NCI-H82 treated with DMSO at 0.1 percent for 48 hours (cell line): ENCODE measurements around the gene HMCN1.
"Not testable (repeated sequence)": the region's sequence is repeated elsewhere in the genome, so short reads cannot be mapped to it uniquely, and the experiment has no call there.

Experiments used
- DNase-seq: peaks from one replicate; lab custom pipeline; 2025; ENCODE audit not compliant: unreplicated experiment; lab: John Stamatoyannopoulos, UW

The HMCN1 gene

DNA sequence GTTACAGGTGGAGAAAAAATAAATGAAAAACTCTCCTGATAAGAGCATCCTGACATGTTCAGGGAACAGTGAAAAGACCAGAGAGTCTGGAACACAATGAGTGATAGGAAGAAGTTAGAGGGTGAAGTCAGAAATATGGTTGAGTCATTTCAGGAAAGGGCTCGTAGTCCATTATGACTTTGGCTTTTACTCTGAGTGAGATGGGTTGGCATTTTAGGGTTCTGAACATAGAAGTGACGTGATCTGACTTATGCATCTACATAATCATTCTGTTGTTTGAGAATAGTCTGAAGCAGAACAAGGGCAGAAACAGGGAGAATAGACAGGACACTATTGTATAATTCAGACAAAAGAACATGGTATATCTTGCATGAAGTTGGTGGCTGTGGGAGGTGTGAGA, 5.8 kb downstream of the HMCN1 start:
- no peak for DNase-seq

DNA sequence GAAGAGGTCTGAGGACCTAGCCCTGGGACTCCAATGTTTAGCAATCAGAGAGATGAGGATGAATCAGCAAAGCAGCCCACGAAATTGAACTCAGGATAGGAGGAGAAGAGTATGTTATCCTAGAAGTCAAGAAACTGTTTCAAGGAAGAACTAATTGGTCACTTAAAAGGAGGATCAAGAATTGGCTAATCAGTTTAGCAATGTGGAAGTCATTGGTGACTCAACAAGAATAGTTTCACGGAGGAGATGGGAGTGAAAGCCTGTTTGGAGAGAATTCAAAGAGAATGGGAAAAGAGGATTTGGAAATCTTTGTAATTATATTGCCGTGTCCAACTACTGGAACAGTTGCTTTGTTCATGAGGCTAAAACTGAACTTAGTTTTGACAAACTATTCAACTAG, 7.4 kb downstream of the HMCN1 start:
- DNase-seq = no peak

DNA sequence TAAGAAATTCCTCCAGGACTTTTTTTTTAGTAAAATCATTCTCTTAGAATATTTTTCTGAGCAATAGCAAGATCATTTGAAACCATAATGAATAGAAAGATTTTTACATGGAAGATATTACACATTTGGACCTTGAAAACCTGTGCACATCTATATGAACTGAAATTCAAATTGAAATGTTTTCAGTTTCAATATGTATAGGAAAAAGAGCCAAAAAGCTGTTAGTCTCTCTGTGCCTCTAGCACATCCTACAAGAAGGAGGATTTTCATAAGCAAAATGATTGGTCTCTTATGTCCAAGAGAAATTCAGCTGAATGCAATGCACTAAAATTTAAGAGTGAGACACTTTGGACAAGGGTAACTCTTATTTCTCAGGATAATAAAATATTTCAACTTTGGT, 8.2 kb downstream of the HMCN1 start:
- no peak for DNase-seq

DNA sequence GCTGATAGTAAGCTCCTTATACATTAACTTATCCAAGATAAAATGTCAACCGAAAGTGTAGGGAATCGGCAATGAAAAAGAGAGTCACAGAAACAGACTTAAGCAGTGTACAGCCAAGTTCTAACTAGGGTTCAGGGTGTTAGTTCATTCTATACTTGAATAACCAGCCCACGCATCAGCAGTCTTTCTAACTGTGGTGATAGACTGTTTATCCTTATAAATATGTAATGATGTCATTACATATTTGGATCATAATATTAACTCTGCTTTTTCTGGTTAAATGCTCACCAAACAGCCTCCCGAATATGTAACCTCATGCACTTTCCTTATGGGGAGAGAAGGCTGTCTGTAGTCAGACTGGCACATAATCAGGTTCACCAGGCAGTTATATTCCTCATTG, 11.0 kb downstream of the HMCN1 start:
- no peak for DNase-seq

DNA sequence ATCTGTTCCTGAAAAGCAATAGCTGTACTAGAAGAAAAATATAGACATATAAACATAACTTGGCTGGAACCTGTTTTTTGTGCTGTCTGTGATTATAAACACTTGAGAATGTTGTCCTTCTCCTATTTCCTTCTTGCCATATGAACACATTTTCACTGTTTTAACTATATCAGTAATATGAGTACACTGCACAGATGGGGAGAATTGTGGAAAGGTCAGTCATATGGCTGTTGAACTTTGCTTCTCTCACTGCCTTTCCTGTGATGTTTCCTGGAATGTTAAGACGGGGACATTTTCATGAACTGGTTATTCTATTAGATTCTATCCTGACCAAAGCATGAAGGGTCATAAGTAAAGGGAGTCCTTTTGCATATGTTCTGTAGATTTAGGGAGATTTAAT, 24.9 kb downstream of the HMCN1 start:
- DNase-seq = no peak

DNA sequence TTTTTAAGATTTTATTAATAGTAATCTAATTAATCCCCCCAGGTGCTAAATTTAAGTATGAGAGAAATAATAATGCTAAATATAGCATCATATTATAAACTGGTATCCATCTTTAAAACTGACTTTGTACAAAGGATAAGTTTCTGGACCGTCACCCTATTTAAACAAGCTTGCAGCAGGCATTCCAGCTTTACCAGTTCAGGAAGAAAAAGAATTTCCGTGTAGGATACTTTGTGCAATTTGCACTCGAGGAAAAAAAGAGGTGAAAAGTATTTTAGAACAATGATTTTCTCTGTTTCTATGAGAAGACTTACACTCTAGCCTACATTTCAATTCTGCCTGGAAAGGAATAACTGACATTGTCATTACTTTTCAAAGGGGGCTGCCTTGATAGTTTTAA, 27.6 kb downstream of the HMCN1 start:
- DNase-seq = no peak

DNA sequence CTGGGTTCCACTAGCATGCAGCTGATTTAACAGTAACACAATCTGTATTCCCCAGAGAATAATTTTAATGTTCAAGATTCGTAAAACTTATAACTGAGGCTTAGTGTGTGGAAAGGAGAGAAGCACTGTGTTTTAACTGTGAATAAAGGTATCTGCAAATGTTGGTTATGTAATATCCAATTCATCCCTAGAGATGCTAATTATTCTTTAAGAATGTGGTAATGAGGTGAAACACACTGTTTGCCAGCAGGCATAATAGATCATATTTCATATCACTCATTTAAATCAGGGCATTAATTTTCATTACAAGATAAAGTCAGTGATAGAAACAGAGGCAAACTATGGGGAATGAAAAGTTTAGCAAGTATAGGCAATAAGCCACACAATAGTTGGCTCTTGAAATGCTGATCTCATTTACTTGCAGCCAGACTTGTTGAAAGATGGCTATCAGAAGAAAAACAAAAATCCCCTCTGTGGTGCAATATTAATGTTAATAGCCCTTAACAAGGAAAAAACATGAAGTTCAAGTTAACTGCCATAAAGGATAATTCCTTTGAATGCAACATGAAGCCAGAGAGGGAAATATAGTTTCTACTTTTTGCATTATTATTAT, 33.4 kb downstream of the HMCN1 start:
- no peak for DNase-seq

DNA sequence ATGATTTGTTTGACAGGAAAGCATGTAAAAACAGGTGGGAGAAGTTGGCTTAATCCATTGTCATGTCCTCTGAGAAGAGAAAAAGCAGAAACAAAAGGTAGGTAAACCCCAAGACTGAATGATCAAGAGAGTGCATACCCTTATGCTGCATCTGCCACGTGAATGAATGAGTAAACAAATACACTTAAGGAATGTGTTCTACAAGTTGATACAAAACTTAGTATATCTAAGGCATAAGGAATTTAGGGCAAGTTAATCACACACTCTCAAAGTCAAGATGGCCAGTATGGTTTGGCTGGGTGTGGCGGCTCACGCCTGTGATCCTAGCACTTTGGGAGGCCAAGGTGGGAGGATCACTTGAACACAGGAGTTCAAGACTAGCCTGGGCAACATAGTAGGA, 34.2 kb downstream of the HMCN1 start:
- no peak for DNase-seq

DNA sequence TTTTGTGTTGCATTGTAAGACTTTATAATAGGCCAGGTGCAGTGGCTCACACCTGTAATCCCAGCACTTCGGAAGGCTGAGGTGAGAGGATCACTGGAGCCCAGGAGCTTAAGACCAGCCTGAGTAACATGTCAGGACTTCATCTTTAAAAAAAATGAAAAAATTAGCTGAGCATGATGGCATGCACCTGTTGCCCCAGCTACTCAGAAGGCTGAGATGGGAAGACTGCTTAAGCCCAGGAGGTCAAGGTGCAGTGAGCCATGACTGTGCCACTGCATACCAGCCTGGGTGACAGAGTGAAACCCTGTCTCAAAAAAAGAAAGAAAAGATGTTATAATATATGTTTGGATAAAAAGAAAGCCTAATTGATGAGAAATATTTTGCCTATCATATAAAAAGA, 34.9 kb downstream of the HMCN1 start:
- DNase-seq = no peak

DNA sequence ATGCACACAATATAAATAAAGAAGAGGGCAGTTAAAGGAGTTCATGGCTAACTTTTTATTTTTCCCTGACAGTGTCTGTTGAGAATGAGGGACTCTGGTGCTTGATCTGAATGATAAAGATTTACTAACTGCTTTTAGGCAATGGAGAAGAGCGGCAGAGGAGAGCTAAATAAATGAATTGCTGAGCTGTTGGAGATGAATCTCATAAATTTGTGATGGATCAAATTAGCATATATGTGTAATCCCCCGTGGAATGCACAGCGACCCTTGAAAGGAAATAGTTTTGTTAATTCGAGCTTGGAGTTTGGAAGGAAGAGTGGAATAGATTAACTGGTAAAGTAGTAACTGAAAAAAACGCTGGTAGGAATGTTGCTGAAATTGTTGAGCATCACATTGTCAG, 40.2 kb downstream of the HMCN1 start:
- DNase-seq = no peak

DNA sequence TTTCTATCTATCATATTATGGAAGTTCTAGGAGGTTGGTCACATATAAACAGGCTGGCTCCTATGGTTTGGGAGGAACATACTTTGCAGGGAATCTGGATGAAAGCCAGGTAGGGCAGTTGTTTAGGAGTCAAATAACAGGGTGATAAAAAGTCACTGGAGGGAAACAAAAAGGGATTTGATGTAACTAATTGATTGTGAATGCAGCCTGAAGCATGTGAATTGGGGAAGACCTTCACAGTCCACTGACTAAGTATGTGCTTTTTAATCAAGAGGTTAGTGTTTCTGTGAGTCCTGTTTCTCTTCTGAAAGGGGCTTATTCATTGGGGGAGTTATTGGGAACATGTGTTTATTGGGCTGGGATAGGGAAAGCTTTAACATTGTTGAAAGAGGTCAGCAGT, 41.3 kb downstream of the HMCN1 start:
- DNase-seq = no peak

DNA sequence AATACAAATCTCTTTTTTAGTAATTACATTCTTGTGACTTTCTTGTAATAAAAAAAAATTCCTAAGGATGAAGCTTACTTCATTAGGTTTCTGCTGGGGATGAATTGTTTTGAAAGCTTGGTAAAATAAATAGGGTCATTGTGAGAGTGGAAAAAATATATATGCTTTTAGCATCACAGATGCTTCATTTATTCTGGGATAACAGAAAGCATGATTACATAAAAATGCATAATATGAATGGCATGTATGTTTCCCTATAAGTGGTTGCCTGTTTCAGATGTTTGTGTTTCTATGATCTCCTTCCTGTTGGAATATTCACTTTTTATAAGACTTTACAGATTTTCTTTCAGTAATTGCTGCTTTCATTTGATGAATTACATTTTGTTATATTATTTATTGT, 42.3 kb downstream of the HMCN1 start:
- DNase-seq = no peak

DNA sequence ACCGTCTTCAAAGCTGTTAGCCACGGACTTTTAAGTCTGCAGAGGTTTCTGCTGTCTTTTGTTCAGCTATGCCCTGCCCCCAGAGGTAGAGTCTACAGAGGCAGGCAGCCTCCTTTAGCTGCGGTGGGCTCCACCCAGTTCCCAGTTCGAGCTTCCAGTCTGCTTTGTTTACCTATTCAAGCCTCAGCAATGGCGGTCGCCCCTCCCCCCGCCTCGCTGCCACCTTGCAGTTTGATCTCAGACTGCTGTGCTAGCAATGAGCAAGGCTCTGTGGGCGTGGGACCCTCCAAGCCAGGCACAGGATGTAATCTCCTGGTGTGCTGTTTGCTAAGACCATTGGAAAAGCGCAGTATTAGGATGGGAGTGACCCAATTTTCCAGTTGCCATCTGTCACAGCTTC, 49.7 kb downstream of the HMCN1 start:
- DNase-seq = not testable (repeated sequence)

DNA sequence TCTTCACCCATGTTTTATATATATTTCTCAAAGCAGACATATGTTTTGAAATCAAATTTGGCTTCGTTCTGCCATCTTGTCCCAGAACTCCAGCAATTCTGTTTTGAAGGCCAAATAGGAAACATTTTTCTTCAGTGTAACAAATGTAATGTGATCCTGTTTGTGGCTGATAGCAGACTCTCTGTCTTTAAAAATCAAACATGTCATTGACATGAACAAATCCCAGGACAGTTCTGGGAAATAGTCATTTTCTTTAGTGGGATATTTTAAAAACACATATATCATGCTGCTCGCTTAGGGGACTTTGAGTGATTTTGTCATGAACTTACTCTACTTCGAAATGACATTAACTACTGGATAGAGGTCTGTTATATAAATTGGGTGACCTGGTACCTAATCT, 51.4 kb downstream of the HMCN1 start:
- no peak for DNase-seq

DNA sequence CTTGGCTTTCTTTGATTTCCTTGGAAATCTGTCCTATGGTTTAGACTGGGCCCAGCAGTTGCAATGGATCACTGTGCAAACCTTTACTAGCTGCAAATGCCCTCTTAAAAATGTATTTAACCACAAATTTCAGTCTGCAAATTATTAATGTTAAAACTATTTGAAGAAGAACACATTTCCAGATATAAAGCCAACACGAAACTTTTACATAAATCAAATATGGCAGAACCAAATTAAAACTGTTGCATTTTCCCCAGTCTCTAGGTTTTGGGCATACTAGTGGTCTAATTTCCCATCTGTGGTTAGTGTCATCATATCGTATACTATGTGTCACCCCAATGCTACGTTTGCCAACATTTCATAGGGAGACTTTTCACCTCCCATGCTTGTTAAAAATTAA, 52.3 kb downstream of the HMCN1 start:
- no peak for DNase-seq

DNA sequence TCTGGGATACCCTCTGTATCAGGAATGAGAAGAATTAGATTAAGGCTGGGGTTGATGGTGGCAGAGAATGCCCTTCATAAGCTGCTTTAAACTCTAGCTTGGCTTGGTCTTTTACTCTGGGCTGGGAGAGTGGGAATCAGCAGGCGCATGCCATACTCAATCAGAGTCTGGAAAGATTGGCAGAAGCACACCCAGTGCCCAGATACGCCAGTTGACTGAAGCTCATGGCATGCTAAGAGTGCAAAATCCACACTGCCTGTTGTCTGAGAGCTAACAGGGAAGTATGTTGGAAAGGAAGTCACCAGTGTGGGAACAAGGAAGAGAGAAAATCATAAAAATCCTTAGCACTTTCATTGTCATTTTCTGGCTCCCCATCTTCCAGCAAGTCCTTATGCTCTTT, 53.0 kb downstream of the HMCN1 start:
- DNase-seq = no peak

DNA sequence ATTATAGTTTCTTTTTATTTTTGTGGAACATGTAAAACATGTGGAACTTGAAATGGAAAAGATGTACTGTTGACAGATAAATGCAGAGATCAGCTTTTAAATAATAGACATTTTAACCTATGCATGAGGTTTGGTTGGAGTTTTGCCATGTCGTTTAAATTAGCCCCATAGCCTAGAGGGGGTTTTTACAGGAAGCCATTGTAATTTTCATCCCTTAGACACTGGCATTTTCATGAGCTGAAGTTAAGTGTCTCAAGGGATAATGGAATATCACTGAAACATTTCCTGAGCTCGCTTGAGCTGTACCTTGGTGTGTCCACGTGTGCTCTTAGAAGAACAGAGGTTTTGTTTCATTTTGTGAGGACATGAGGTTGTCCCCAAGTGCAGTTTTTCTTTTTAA, 54.2 kb downstream of the HMCN1 start:
- DNase-seq = no peak

DNA sequence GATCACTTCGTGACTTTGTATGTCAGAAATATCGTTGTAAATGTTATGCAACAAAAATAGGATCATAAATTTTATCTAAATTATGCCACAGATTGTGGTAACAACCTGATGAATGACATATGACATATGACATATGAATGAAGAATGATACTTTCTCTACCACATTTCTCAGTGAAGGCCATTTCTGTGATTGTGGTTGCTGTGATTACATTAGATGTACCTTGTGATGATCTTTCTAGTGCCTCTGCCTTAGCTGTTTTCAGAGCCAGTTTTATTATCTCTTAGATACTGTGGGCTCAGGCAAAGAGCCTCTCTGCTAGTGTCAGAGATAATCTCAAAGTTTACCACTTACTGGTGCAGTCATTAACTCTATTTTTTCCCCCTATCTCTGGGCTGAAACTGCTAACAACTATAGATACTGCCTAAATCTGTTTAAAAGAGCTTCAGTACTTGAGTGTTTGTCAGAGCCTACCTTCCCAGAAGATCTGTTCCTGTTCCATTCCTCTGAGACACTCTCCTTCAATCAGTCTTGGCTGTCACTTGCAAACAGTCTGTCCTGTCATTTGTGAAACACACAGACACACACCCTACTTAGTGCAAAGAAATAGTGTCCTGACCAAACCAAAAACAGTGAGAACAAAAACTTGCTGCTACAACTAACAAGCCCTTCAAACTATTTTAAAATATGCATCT, 55.5 kb downstream of the HMCN1 start:
- no peak for DNase-seq

DNA sequence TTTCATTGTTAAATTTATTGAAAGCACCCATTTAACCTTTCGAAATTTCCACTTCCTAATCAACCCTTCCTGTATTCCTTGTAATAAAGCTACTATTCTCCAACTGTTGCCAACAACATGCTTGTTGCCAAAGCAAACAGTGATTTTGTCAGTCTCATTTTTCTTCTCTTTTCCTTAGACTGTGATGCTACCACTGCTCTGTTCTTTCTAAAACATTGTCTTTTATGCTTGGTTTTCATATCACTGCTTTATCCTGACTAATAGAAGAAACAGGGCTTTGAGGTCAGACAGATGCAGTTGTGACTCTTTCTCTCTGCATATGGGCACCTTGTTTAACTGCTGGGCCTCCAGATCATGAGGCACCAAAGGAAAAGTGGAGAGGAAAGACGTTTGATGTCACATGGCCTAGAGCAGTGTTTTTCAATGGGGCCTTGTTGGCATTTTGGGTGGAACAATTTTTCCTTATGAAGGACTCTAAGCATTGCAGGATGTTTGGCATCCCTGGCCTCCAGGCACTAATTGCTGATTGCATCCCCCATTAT, 56.1 kb downstream of the HMCN1 start:
- DNase-seq = no peak

DNA sequence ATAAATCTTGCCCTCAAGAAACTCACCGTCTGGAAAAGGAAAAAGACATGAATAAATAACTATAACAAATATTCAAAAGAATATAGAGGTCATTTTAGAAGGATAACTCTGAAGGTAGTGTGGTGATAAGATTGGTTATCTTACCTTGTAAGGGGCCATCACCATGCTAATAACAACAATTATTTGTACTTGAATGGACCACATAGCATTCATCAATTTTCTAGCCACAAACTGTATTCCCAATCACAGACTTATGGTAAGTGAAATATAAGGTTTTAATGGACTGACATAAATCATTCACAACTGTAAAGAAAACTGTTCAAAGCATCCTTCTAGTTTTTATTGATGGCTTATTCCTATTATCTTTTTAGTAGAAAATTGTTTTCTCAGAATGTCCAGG, 57.8 kb downstream of the HMCN1 start:
- DNase-seq = no peak

DNA sequence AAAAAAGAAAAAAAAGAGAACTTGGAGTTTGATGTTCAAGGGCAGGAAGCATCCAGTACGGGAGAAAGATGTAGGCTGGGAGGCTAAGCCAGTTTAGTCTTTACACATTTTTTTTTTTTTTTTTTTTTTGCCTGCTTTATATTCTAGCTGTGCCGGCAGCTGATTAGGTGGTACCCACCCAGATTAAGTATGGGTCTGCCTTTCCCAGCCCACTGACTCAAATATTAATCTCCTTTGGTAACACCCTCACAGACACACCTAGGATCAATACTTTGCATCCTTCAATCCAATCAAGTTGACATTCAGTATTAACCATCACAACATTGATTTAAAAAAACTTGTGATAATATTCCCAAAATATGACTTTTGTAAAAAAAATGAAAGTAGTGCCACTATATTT, 60.3 kb downstream of the HMCN1 start:
- DNase-seq = not testable (repeated sequence)

DNA sequence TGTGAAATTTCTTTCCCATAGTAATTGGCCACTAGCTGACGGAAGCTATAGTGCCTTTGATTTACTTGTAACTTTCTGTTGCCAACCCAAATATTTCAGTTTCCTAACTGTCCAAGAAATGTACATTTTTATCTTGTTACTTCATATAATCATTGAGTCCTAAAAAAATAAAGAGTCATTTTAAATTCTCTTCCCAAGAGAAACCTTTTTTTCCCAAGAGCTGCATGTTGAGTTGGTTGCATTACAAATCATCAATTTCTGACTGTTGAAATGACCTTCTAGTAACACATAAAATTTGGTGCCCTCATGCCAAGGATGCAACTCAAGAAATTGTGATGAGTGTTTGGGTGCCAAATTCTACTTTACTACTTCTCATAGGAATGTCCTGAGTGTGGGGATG, 61.0 kb downstream of the HMCN1 start:
- DNase-seq = no peak

DNA sequence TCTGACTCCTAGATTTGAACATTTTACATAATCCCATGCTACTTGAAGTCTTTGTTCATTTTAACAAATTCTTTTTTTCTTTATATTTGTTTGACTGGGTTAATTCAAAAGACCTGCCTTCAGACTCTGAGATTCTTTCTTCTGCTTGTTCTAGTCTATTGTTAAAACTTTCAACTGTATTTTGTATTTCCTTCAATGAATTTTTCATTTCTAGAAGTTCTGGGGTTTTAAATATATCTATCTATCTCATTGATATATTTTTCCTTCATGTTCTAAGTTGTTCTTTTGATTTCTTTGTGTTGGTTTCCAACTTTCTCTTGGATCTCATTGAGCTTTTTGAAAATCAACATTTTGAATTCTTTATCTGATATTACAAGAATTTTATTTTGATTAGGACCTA, 64.3 kb downstream of the HMCN1 start:
- DNase-seq = no peak
